Measurements from ENCODE around the gene DLL3. TPM values are rescaled to one million over a fixed set of nuclear protein-coding genes. Genes with fewer than 3 reads are reported as not detected.

Gene DLL3
- total RNA-seq, 4 donors from 2014 or later, result not detected

- H3K27me3 ChIP-seq, result no peaks in the 10 kb centered on the region
- H3K36me3 ChIP-seq, result peaks cover 0 to 69% (median 35%) of the 10 kb centered on the region in 4 donors
- DNase-seq, result no peak
- H3K9me3 ChIP-seq, result no peaks in the 10 kb centered on the region
- H3K4me3 ChIP-seq, result no peak overlapping the region
- 91 to 96% methylated on average over 10 to 18 of the region's 18 CpGs for WGBS, 2 donors (ENCODE audit: low coverage in 1 of 2)
- H3K4me1 ChIP-seq, result no peaks in the 10 kb centered on the region
- no peak overlapping the region for H3K27ac ChIP-seq
- no peak for TF ChIP-seq POLR2AphosphoS5 (IDR thresholded peaks at IDR 0.05)
- TF ChIP-seq EP300 (IDR thresholded peaks at IDR 0.05; ENCODE audit: low read depth), result no peak
- no peak for TF ChIP-seq CTCF (IDR thresholded peaks at IDR 0.05)
- TF ChIP-seq POLR2A (IDR thresholded peaks at IDR 0.05), result no peak
- in situ Hi-C loops (cut with MboI; ENCODE audit: low pct_ligation_motif_present in 1 of 4, low pct_unique_long_range_greater_than_20kb in 1 of 4, low sequenced_read_pairs in 3 of 4) (no loop called here), intact Hi-C loops (cut with DNase I; ENCODE audit: low total_unique reads) (no loop called here)
These were observed 32.6 kb upstream of the DLL3 start for GRCh38 chr19:39465956-39466747.

- intact Hi-C loops (cut with DNase I; ENCODE audit: low total_unique reads), result no loop called here
- H3K36me3 ChIP-seq, result peaks cover 0 to 87% (median 44%) of the 10 kb centered on the region in 4 donors
- in situ Hi-C loops (cut with MboI; ENCODE audit: low pct_ligation_motif_present in 1 of 4, low pct_unique_long_range_greater_than_20kb in 1 of 4, low sequenced_read_pairs in 3 of 4), result no loop called here
- H3K4me1 ChIP-seq, result no peaks in the 10 kb centered on the region
- TF ChIP-seq EP300 (IDR thresholded peaks at IDR 0.05; ENCODE audit: low read depth) (no peak), CTCF (IDR thresholded peaks at IDR 0.05) (no peak), POLR2AphosphoS5 (IDR thresholded peaks at IDR 0.05) (no peak), POLR2A (IDR thresholded peaks at IDR 0.05) (no peak)
- no peaks in the 10 kb centered on the region for H3K27me3 ChIP-seq
- H3K4me3 ChIP-seq, result no peak overlapping the region
- no peak for DNase-seq
- WGBS, 2 donors (ENCODE audit: low coverage in 1 of 2), result 88 to 100% methylated on average over 3 to 4 of the region's 7 CpGs
- no peaks in the 10 kb centered on the region for H3K9me3 ChIP-seq
- H3K27ac ChIP-seq, result no peak overlapping the region
These were observed 30.8 kb upstream of the DLL3 start for GRCh38 chr19:39467941-39468340.

- Histone ChIP-seq H3K4me3 (no peak overlapping the region), H3K36me3 (peaks cover 0 to 88% (median 42%) of the 10 kb centered on the region in 4 donors), H3K27me3 (no peaks in the 10 kb centered on the region), H3K27ac (no peak overlapping the region), H3K4me1 (no peaks in the 10 kb centered on the region), H3K9me3 (no peaks in the 10 kb centered on the region)
- in situ Hi-C loops (cut with MboI; ENCODE audit: low pct_ligation_motif_present in 1 of 4, low pct_unique_long_range_greater_than_20kb in 1 of 4, low sequenced_read_pairs in 3 of 4) (no loop called here), intact Hi-C loops (cut with DNase I; ENCODE audit: low total_unique reads) (no loop called here)
- TF ChIP-seq CTCF (IDR thresholded peaks at IDR 0.05), result no peak
- no peak for TF ChIP-seq POLR2A (IDR thresholded peaks at IDR 0.05)
- no peak for TF ChIP-seq EP300 (IDR thresholded peaks at IDR 0.05; ENCODE audit: low read depth)
- no peak for TF ChIP-seq POLR2AphosphoS5 (IDR thresholded peaks at IDR 0.05)
- DNase-seq, result no peak
- 92% methylated on average over 11 of the region's 11 CpGs; no CpG with 5 or more reads in 1 of the 2 donors for WGBS, 2 donors (ENCODE audit: low coverage in 1 of 2)
These were observed 29.7 kb upstream of the DLL3 start for GRCh38 chr19:39469036-39469435.

GRCh38 chr19:39469567-39469966, 29.2 kb upstream of the DLL3 start:
- intact Hi-C loops (cut with DNase I; ENCODE audit: low total_unique reads), result no loop called here

More at GRCh38 chr19:39469567-39469966, 29.2 kb upstream of the DLL3 start:
- TF ChIP-seq POLR2AphosphoS5 (IDR thresholded peaks at IDR 0.05) (no peak), EP300 (IDR thresholded peaks at IDR 0.05; ENCODE audit: low read depth) (no peak), CTCF (IDR thresholded peaks at IDR 0.05) (no peak), POLR2A (IDR thresholded peaks at IDR 0.05) (no peak)
- H3K27me3 ChIP-seq, result no peaks in the 10 kb centered on the region
- no peak for DNase-seq
- H3K27ac ChIP-seq, result no peak overlapping the region
- in situ Hi-C loops (cut with MboI; ENCODE audit: low pct_ligation_motif_present in 1 of 4, low pct_unique_long_range_greater_than_20kb in 1 of 4, low sequenced_read_pairs in 3 of 4), result no loop called here
- H3K4me3 ChIP-seq, result no peak overlapping the region
- H3K4me1 ChIP-seq, result no peaks in the 10 kb centered on the region
- no peaks in the 10 kb centered on the region for H3K9me3 ChIP-seq
- H3K36me3 ChIP-seq, result peaks cover 0 to 86% (median 39%) of the 10 kb centered on the region in 4 donors
- WGBS, 2 donors (ENCODE audit: low coverage in 1 of 2), result 81% methylated on average over 6 of the region's 6 CpGs; no CpG with 5 or more reads in 1 of the 2 donors
